GM23338 (cell line): ENCODE results near the gene CCDC106. TPM values are rescaled to one million over a fixed set of nuclear protein-coding genes. Genes with fewer than 3 reads are reported as not detected.

Experiments
- ATAC-seq: fragments of 200-7000 bp; cut with Tn5 transposase; 3 replicates; pipeline ENCODE4 v1.9.1; 2020
- DNase-seq: peaks from one replicate; pipeline ENCODE4 v3.0.0-alpha.2; 2015; ENCODE audit warnings: low spot score
- H2AFZ ChIP-seq: fragments of 200-600 bp; sonication (generic); 2 replicates; pipeline ENCODE4 v1.8.0; 2016; ENCODE audit warnings: antibody characterized with exemption, mild to moderate bottlenecking, moderate library complexity
- H3F3A ChIP-seq: fragments of 200-600 bp; sonication (generic); replicated peaks from 2 replicates; pipeline ENCODE4 v1.8.0; 2017; ENCODE audit warnings: antibody characterized with exemption, mixed run types, low read depth
- H3K27ac ChIP-seq: fragments of 200-600 bp; sonication (generic); 2 replicates; pipeline ENCODE4 v1.6.1; 2016; ENCODE audit warnings: low read depth
- H3K27me3 ChIP-seq: fragments of 200-600 bp; sonication (generic); 2 replicates; pipeline ENCODE4 v1.8.0; 2016; ENCODE audit warnings: mild to moderate bottlenecking, mixed run types, moderate library complexity; ENCODE audit not compliant: insufficient read depth
- H3K36me3 ChIP-seq: fragments of 200-600 bp; sonication (generic); 2 replicates; pipeline ENCODE4 v1.8.0; 2016; ENCODE audit warnings: mild to moderate bottlenecking; ENCODE audit not compliant: insufficient read depth
- H3K4me1 ChIP-seq: fragments of 200-600 bp; sonication (generic); 2 replicates; pipeline ENCODE4 v1.8.0; 2016; ENCODE audit warnings: mild to moderate bottlenecking, moderate library complexity; ENCODE audit not compliant: insufficient read depth
- H3K4me2 ChIP-seq: fragments of 200-600 bp; sonication (generic); 2 replicates; pipeline ENCODE4 v1.7.1; 2017; ENCODE audit warnings: mixed run types
- H3K4me3 ChIP-seq: fragments of 200-600 bp; sonication (generic); 2 replicates; pipeline ENCODE4 v1.6.1; 2016; ENCODE audit warnings: mixed run types
- H3K79me2 ChIP-seq: fragments of 200-600 bp; sonication (generic); replicated peaks from 2 replicates; pipeline ENCODE4 v1.8.0; 2017; ENCODE audit warnings: mild to moderate bottlenecking; ENCODE audit not compliant: insufficient read depth
- H3K9me2 ChIP-seq: fragments of 200-600 bp; sonication (generic); 2 replicates; pipeline ENCODE4 v1.8.0; 2017; ENCODE audit not compliant: insufficient read depth
- H4K20me1 ChIP-seq: fragments of 200-600 bp; sonication (generic); replicated peaks from 2 replicates; pipeline ENCODE4 v1.8.0; 2017; ENCODE audit warnings: mild to moderate bottlenecking; ENCODE audit not compliant: insufficient read depth
- H3K27ac Mint-ChIP-seq: 2 replicates; pipeline ENCODE4 v1.8.0; 2020; ENCODE audit warnings: inconsistent platforms, mild to moderate bottlenecking, moderate library complexity, mixed read lengths
- H3K27me3 Mint-ChIP-seq: 3 replicates; pipeline ENCODE4 v1.8.0; 2022; ENCODE audit warnings: low read depth, mild to moderate bottlenecking, moderate library complexity, mixed read lengths, inconsistent platforms; ENCODE audit not compliant: insufficient read depth, poor library complexity
- H3K36me3 Mint-ChIP-seq: 3 replicates; pipeline ENCODE4 v1.8.0; 2021; ENCODE audit warnings: low read depth, mild to moderate bottlenecking, inconsistent platforms, moderate library complexity, mixed read lengths
- H3K4me1 Mint-ChIP-seq: 3 replicates; pipeline ENCODE4 v1.8.0; 2020; ENCODE audit warnings: mild to moderate bottlenecking, inconsistent platforms, mixed read lengths
- H3K4me3 Mint-ChIP-seq: 3 replicates; pipeline ENCODE4 v1.8.0; 2021; ENCODE audit warnings: moderate library complexity, mild to moderate bottlenecking, inconsistent platforms, mixed read lengths
- H3K9me3 Mint-ChIP-seq: 3 replicates; pipeline ENCODE4 v1.8.0; 2020; ENCODE audit warnings: moderate library complexity, mild to moderate bottlenecking, inconsistent platforms, mixed read lengths
- ETS1 ChIP-seq: IDR thresholded peaks from 2 replicates; pipeline ENCODE4 v1.6.1; 2016; ENCODE audit warnings: antibody characterized with exemption
- EZH2 ChIP-seq: fragments of 200-600 bp; sonication (generic); IDR thresholded peaks from one replicate; pipeline ENCODE4 v1.8.0; 2017; ENCODE audit warnings: antibody characterized with exemption, mild to moderate bottlenecking, low read depth; ENCODE audit not compliant: unreplicated experiment
- NANOG ChIP-seq: IDR thresholded peaks from 2 replicates; pipeline ENCODE4 v1.6.1; 2016; ENCODE audit warnings: antibody characterized with exemption, borderline replicate concordance
- ZNF331 ChIP-seq: fragments of 250-450 bp; sonication (Bioruptor Pico); IDR thresholded peaks from 2 replicates; pipeline ENCODE4 v1.5.0; 2020; ENCODE audit warnings: low read depth, mild to moderate bottlenecking, moderate library complexity
- ZNF462 ChIP-seq: fragments of 250-450 bp; sonication (Bioruptor Pico); IDR thresholded peaks from 2 replicates; pipeline ENCODE4 v1.5.0; 2020; ENCODE audit warnings: mild to moderate bottlenecking, moderate library complexity
- polyA plus RNA-seq: library from polyadenylated mRNA; unstranded; fragments of >200 nt; fragmentation: Nextera tagmentation; extraction: Ambion mirVana; gene quantifications from 2 replicates; pipeline ENCODE4 v1.2.1, GENCODE V29; 2016
- total RNA-seq: library from RNA; depleted of rRNA; stranded (reverse); fragments of >200 nt; shearing (Covaris generic); gene quantifications from 2 replicates; pipeline ENCODE4 v1.2.3, GENCODE V29; 2014

The CCDC106 gene
- total and polyA plus RNA-seq, 2 experiments from 2014 or later, result 12.0 to 17.6 TPM

DNA sequence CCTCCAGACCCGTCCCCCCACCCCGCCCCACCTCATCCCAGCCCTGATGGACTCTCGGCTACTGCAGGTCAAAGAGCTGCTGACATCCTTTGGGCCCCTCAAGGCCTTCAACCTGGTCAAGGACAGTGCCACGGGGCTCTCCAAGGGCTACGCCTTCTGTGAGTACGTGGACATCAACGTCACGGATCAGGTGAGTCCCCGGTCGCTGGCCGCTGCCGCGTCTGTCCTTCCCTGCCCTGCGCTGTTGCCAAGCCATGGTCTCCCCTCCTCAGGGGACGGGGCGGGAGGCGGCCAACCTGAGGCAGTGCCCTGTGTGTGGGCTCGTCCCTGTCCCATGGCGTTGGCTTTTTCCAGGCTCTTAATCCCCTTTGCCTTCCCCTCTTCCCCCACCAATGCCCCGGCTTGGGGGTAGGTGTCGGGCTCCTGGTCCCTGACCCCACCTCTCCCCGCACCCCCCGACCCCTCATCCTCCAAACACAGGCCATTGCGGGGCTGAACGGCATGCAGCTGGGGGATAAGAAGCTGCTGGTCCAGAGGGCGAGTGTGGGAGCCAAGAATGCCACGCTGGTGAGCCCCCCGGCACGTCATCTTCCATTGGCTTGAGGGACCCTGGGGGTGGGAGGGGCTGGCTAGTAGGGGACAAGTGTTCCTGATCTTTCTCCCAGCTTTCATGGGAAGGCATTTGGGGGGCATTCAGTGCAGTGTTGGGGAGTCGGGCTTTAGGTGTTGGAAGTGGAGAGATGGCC is 20.8 kb downstream of the CCDC106 start (continued):
- TF ChIP-seq ZNF462 (CRISPR knock-in tag), result no peak

- peaks cover 5% of the 10 kb centered on the region; the same call in 1 of the 3 replicates for H3K9me3 Mint-ChIP-seq
- DNase-seq (no peak), ATAC-seq (no peak)
- Histone ChIP-seq H2AFZ (no peak overlapping the region), H3K4me1 (peaks cover 21% of the 10 kb centered on the region), H4K20me1 (peaks cover 37% of the 10 kb centered on the region), H3K4me2 (no peak overlapping the region), H3K27ac (no peak overlapping the region), H3K79me2 (peaks cover 70% of the 10 kb centered on the region), H3K4me3 (no peak overlapping the region), H3K36me3 (peaks cover 20% of the 10 kb centered on the region), H3F3A (peaks cover 42% of the 10 kb centered on the region), H3K9me2 (no peaks in the 10 kb centered on the region), H3K27me3 (no peaks in the 10 kb centered on the region)
- peaks cover 42% of the 10 kb centered on the region for H3K27me3 Mint-ChIP-seq
- H3K4me3 Mint-ChIP-seq, result no peak overlapping the region
- no peak overlapping the region; the same call in 1 of the 2 replicates for H3K27ac Mint-ChIP-seq
- H3K4me1 Mint-ChIP-seq, result peaks cover 33% of the 10 kb centered on the region
- peaks cover 89% of the 10 kb centered on the region for H3K36me3 Mint-ChIP-seq
- TF ChIP-seq NANOG (no peak), EZH2 (no peak), ETS1 (no peak), ZNF462 (CRISPR knock-in tag) (no peak), ZNF331 (no peak)
These were observed 21.6 kb downstream of the CCDC106 start for GRCh38 chr19:55669418-55670279.
